Stimulated activated memory B cell treated with anti-CD40 and anti-IgM and Interleukin-4, amounts not matched to agents 10 μg/mL and 1 μg/mL and 100 μg/mL, for 72 hours (primary cell): ENCODE data around the gene HEXIM1.
"Not testable (repeated sequence)": the region's sequence is repeated elsewhere in the genome, so short reads cannot be mapped to it uniquely, and the experiment has no call there.

Source experiments
- ATAC-seq: fragments of 150-1000 bp; cut with Tn5 transposase; 2 replicates; pipeline ENCODE4 v1.10.0; 2021
- H3K27ac Mint-ChIP-seq: one replicate; pipeline ENCODE4 v1.8.0; 2022; ENCODE audit warnings: mild to moderate bottlenecking, mixed read lengths
- H3K27me3 Mint-ChIP-seq: one replicate; pipeline ENCODE4 v1.8.0; 2022; ENCODE audit warnings: mixed read lengths
- H3K36me3 Mint-ChIP-seq: one replicate; pipeline ENCODE4 v1.8.0; 2022; ENCODE audit warnings: mixed read lengths
- H3K4me1 Mint-ChIP-seq: one replicate; pipeline ENCODE4 v1.8.0; 2022; ENCODE audit warnings: mixed read lengths
- H3K4me3 Mint-ChIP-seq: one replicate; pipeline ENCODE4 v1.8.0; 2022; ENCODE audit warnings: mild to moderate bottlenecking, moderate library complexity, mixed read lengths
- H3K9me3 Mint-ChIP-seq: one replicate; pipeline ENCODE4 v1.8.0; 2022; ENCODE audit warnings: mixed read lengths

Gene HEXIM1

DNA sequence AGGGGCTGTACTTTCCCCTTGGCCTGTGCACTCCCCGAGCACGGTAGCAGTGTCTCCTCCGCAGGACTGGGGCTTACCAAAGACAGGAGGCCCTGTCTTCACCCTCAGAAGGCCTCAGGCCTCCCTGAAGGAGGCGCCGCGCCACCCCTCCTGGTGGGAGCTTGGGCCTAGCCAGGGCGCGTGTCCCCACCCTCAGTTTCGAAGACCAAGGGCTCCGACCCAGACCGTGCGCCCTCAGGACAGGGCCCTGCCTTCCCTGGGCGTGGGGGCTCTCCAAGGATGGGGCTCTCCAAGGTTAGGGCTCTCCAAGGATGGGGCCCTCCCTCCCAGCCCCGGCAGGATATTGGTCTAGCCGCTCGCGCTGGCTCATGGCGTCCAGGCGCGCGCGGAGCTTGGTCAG lies 27.7 kb upstream of the HEXIM1 start:
- Mint-ChIP-seq H3K4me1 (peaks cover 6% of the 10 kb centered on the region), H3K27me3 (peaks cover 17% of the 10 kb centered on the region), H3K36me3 (no peaks in the 10 kb centered on the region), H3K4me3 (no peak overlapping the region), H3K9me3 (no peaks in the 10 kb centered on the region), H3K27ac (no peak overlapping the region)
- peak; percentile 5 for ATAC-seq

DNA sequence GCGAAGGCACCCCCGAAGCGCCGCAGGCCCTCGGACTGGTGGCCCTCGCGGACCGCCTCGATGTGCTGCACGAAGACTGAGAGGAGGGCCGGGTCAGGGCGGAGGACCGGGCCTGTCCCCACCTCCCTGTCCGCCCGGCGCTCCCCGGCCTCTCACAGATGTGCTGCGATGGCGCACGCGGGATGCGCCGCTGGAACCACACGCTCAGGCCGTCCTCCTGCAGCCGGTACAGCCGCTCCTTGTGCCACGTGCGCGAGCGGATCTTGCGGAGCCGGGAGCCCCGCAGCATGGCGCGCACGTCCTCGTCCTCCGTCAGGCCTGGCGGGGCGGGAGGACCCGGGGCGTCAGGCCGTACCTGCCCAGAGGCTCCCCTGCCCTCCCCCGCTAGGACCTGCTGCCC lies 27.2 kb upstream of the HEXIM1 start:
- H3K4me1 Mint-ChIP-seq: peaks cover 6% of the 10 kb centered on the region
- H3K27me3 Mint-ChIP-seq: peaks cover 15% of the 10 kb centered on the region
- ATAC-seq: peak; percentile 6
- H3K27ac Mint-ChIP-seq: no peak overlapping the region
- no peak overlapping the region for H3K4me3 Mint-ChIP-seq
- H3K9me3 Mint-ChIP-seq: no peaks in the 10 kb centered on the region
- H3K36me3 Mint-ChIP-seq: no peaks in the 10 kb centered on the region

DNA sequence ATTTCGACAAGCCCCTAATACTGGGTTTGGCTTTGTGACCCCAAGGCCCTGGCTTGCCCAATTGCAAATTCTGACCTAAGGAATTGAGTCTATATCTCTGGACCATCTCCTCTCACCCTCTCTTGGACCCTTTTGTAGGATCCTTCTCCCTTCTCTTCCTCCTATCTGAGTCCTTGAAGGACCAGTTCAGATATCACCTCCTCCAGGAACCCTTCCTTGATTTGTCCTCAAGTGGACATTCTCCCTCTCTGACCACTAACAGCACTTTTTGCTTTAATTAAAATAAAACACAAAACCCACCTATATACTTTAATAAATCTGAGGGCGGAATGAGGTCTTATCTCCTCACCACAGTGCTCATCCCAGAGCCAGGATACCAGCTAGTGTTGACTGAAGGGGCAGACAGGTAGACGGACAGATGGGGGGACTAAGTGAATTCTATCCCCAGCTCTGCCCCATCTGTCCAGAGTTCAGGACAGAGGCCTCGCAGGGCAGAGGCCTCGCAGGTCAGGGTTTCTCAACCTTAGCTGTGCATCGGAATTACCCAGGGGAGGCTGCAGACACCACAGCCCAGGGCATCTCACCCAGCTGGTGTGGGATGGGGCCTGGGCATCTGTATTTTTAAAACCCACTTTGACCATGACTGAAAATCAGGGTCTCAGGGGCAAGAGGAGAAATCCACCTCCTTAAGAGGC lies 25.1 kb upstream of the HEXIM1 start:
- H3K4me1 Mint-ChIP-seq: peaks cover 6% of the 10 kb centered on the region
- no peak overlapping the region for H3K4me3 Mint-ChIP-seq
- H3K27me3 Mint-ChIP-seq: peaks cover 9% of the 10 kb centered on the region
- H3K9me3 Mint-ChIP-seq: no peaks in the 10 kb centered on the region
- no peaks in the 10 kb centered on the region for H3K36me3 Mint-ChIP-seq
- H3K27ac Mint-ChIP-seq: no peak overlapping the region
- no peak for ATAC-seq

DNA sequence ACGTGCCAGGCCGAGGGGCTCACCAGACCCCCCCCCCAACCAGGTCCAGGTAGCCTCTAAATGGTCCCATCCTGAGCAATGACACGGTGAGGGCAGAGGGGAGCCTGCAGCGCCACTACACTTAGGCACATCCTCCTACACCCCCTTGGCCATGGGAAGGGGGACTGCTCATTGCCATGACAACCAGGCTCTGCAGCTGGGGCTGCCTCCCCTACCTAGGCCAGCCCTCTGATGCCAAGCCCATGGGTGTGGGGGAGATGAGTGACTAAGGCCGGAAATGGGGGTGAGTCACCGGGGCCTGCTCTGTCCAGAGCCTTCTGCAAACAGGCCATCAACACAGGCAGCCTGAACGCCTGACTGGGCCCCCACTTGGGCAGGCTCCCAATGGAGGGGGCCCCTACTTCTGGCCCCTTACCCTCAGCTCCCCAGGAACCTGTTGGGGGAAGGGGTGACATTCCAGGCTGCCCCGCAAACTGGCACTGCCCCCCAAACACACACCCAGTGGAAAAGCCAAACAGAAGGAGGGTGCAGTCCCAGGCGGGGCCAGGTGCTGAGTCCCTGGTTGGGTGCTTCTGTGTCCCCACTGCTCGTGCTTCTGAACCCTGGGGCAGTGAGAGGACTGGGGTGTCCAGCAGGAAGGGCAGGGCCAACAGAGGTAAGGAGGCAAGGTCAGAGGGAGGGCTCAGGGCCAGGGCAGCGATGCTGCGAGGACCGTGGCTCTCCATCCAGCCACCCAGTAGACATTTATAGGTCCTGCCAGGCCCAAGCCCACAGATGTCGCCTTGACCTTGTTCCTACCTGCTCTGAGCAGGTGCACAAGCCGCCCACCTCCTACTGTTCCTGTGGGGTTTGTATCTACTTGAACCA lies 24.1 kb upstream of the HEXIM1 start:
- H3K27ac Mint-ChIP-seq: no peak overlapping the region
- peaks cover 9% of the 10 kb centered on the region for H3K27me3 Mint-ChIP-seq

DNA sequence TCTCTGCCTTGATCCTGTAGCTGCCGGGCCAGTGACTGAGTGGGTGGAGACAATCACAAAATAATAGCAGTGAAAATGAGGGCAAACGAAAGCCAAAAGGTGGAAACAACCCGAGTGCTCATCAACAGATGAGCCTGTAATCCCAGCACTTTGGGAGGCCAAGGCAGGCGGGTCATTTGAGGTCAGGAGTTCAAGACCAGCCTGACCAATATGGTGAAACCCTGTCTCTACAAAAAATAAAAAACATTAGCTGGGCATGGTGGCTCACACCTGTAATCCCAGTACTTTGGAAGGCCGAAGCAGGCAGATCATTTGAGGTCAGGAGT lies 23.5 kb upstream of the HEXIM1 start:
- H3K4me1 Mint-ChIP-seq, H3K36me3 Mint-ChIP-seq, H3K9me3 Mint-ChIP-seq, H3K27me3 Mint-ChIP-seq, H3K27ac Mint-ChIP-seq, ATAC-seq, H3K4me3 Mint-ChIP-seq: not testable (repeated sequence)

More for the DNA sequence above, 24.1 kb upstream of the HEXIM1 start:
- Mint-ChIP-seq H3K4me3 (no peak overlapping the region), H3K36me3 (no peaks in the 10 kb centered on the region), H3K4me1 (peaks cover 6% of the 10 kb centered on the region), H3K9me3 (no peaks in the 10 kb centered on the region)
- ATAC-seq: peak; percentile 38

DNA sequence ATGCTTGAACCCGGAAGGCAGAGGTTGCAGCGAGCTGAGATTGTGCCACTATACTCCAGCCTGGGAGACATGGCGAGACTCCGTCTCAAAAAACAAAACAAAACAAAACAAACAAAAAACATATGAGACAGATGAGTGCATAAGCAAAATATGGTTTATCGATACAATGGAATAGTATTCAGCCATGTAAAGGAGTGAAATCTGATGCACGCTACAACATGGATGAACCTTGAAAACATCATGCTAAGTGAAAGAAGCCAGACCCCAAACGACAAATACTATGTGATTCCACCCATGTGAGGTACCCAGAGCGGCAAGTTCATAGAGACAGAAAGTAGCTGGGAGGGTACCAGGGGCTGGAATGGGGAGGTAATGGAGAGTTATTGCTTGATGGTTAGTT lies 22.8 kb upstream of the HEXIM1 start:
- Mint-ChIP-seq H3K4me1 (peaks cover 6% of the 10 kb centered on the region), H3K27ac (no peak overlapping the region), H3K9me3 (no peaks in the 10 kb centered on the region), H3K36me3 (no peaks in the 10 kb centered on the region), H3K27me3 (peaks cover 14% of the 10 kb centered on the region), H3K4me3 (no peak overlapping the region)
- no peak for ATAC-seq

DNA sequence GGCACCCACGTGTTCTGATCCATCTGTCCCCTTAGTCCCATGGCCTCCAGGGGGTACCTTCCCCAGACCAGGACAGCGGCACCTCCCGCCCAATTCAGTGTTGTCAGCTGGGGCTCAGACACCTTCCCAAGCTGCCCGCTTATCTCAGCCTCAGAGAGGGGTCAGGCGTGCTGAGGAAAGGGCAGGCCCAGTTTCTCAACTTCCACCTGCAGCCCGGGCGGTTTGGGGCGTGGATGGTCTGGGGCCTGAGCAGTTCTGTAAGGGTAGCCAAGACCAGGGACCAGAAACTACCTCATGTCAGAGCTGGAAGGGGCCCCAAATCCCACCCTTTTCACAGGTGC lies 21.1 kb upstream of the HEXIM1 start:
- ATAC-seq: no peak
- no peaks in the 10 kb centered on the region for H3K36me3 Mint-ChIP-seq
- no peak overlapping the region for H3K4me3 Mint-ChIP-seq
- no peaks in the 10 kb centered on the region for H3K9me3 Mint-ChIP-seq
- peaks cover 6% of the 10 kb centered on the region for H3K4me1 Mint-ChIP-seq
- H3K27ac Mint-ChIP-seq: no peak overlapping the region
- peaks cover 15% of the 10 kb centered on the region for H3K27me3 Mint-ChIP-seq

DNA sequence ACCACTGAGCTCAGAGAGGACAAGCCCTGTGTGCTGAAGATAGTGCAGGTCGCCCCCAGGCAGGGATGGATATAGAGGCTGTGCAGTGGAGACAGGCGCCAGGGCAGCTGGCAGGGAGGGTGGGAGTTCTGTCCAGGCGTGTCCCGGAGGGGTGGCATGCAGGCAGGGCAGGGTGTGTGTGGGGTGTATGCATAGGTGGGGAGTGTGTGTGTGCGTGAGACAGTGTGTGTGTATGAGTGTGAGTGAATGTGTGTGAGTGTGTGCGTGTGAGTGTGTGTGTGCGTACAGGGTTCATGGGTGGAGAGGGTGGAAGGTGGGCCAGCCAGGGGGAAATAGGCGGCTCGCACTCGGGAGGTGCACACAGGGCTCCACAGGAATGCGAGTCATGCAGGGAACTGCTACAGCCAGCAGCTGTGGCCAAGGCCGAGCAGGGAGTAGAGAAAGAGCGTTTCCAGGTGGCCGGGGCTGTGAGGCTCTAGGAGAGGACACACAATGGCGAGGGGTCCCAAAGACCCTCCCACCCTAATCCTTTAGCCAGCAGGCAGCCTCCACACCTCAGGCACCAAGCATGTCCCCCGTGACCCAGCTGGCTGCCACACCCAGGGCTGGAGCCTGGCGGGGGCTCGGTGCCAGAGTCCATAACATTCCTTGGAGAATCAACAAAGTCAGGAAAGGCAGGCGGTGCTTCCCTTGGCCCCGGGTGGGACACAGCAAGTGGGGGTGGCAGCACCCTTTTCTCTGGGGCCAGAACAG lies 20.6 kb upstream of the HEXIM1 start:
- Mint-ChIP-seq H3K4me1 (peaks cover 6% of the 10 kb centered on the region), H3K36me3 (no peaks in the 10 kb centered on the region), H3K27ac (no peak overlapping the region), H3K9me3 (no peaks in the 10 kb centered on the region), H3K27me3 (peaks cover 15% of the 10 kb centered on the region), H3K4me3 (no peak overlapping the region)
- no peak for ATAC-seq

DNA sequence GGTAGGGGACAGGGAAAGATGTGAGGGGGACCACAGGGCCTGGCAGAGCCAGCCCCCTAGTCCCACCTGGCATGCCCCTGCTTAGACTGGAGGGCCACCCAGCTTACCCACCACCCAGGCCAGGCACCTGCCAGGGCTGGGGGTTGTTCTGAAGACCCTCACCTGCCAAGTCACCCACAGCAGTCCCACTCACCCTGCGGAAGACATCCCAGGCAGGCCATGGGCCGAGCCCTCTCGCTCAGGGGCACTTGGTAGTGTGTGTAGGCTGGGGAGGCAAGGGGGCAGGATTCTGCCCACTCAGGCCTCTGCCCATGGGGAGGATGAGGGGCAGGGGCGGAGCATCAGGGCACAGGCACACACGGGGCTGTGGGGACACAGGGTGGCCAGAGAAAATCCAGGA lies 19.9 kb upstream of the HEXIM1 start:
- Mint-ChIP-seq H3K4me1 (peaks cover 6% of the 10 kb centered on the region), H3K27ac (no peak overlapping the region), H3K27me3 (peaks cover 15% of the 10 kb centered on the region), H3K9me3 (no peaks in the 10 kb centered on the region), H3K36me3 (no peaks in the 10 kb centered on the region), H3K4me3 (no peak overlapping the region)
- ATAC-seq: no peak

DNA sequence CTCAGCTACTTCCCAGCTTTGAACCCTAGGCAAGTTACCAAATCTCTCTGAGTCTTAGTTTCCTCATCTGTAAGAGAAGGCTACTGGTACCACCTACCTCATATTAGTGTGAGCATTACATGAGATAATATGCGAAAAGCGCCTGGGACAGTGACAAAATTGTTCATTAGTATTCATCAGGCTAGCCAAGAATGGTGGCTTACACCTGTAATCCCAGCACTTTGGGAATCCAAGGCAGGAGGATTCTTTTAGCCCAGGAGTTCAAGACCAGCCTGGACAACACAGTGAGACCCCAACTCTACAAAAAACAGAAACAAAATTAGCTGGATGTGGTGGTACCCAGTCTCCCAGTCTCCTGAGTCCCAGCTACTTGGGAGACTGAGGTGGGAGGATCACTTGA lies 19.3 kb upstream of the HEXIM1 start:
- Mint-ChIP-seq H3K36me3 (no peaks in the 10 kb centered on the region), H3K4me3 (no peak overlapping the region), H3K27ac (no peak overlapping the region), H3K27me3 (peaks cover 15% of the 10 kb centered on the region), H3K4me1 (peaks cover 6% of the 10 kb centered on the region), H3K9me3 (no peaks in the 10 kb centered on the region)
- no peak for ATAC-seq

DNA sequence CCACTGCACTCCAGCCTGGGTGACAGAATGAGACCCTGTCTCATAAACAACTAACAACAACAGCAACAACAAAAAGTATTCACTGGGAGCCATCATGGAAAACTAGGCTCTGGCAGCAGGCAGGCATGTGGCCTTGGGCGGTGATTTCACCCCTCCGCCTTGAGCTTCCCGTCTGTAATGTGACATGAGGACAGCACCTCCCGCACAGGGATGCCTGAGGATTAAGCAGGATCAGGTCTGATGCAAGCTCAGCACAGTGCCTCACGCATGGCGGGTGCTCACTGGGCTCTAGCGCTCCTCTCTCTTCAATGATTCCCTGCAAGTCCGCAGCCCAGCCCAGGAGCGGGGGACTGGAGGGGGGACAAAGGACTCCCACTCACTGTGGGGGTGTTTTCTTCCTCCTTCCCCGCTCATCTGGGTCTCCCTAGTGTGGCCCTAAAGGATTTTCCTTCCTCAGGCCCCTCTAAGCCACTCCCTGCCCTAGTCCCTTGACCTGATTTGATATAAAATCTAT lies 18.8 kb upstream of the HEXIM1 start:
- no peak for ATAC-seq
- Mint-ChIP-seq H3K27me3 (peaks cover 15% of the 10 kb centered on the region), H3K4me1 (peaks cover 1% of the 10 kb centered on the region), H3K9me3 (no peaks in the 10 kb centered on the region), H3K36me3 (no peaks in the 10 kb centered on the region), H3K27ac (no peak overlapping the region), H3K4me3 (no peak overlapping the region)

DNA sequence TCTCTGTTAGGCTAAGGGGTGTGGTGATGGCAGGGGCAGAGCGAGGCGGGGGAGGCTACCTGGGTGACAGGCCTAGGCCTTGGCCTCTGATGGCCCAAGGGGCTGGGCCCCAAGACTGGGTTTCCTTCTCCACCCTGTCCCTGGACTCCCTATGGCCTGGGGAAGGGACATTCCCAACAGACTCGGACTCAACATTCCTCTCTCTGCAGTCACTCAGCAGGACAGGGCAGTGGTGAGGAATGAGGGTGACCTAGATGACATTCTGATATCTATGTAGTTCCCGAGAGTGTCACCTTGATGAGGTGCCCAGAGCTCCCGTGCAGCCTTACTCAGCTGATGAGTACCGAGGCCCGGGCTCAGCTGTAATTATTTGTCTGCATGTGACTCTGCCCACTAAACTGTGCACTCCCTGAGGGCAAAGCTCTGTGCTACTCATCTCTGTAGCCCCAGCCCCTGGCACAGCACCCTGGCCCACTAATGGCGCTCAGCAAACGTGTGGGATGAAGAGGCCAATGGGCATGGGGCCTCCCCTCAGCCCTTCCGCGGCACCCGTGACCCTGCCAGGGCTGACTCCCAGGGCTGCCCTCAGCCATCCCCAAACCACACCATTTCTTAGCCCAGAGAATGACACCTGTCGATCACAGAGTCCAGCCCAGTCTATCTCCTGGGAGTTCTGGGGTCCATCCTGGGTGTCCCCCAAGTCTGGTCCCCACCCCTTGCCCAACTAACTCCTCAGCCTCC lies 18.2 kb upstream of the HEXIM1 start:
- Mint-ChIP-seq H3K27me3 (peaks cover 15% of the 10 kb centered on the region), H3K9me3 (no peaks in the 10 kb centered on the region), H3K4me1 (no peaks in the 10 kb centered on the region), H3K36me3 (no peaks in the 10 kb centered on the region), H3K27ac (no peak overlapping the region), H3K4me3 (no peak overlapping the region)
- no peak for ATAC-seq

DNA sequence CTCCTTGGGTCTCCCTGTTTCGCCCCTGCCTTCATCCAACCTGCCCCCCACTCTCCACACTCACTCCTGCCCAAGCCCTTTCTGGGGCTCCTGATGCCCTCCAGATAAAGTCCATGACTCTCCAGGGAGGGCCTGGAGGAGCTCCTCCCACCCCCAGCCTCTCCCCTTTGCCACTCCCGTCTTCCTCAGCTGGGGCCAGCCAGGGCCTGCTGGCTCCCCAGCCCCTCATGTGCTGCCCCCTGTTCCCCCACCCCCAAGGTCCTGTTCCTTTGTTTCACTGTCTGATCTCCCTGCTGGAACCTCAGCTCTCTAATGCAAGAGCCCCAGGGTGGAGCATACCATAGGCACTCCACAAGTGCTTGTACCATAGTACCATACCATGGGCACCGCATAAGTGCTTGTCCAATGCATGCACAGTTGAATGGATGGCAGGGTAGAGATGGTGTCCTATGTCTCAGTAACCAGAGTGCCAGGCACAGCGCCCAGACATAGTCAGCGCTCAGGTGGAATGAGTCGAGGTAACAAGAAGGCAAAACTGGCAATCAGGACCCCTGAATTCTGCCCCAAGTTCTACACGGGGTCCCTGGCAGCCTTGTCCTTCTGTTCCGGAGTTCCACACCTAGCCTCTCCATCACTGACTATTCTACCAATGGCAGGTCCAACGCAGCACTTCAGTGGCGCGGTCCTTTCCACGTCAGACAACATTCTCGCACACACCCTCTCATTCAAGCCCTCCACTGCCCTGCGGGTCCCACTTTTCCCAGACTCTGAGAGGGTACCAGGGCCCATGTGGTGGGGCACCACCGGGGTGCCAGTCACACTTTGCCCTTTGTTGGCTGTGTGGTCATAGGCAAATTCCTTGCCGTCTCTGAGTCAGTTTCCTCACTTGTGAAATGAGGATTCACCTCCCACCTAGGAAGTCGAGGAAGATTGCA lies 17.3 kb upstream of the HEXIM1 start:
- Mint-ChIP-seq H3K9me3 (no peaks in the 10 kb centered on the region), H3K27ac (no peak overlapping the region), H3K27me3 (peaks cover 15% of the 10 kb centered on the region), H3K4me3 (peak overlapping the region; percentile 4), H3K4me1 (peaks cover 1% of the 10 kb centered on the region), H3K36me3 (no peaks in the 10 kb centered on the region)
- ATAC-seq: no peak

DNA sequence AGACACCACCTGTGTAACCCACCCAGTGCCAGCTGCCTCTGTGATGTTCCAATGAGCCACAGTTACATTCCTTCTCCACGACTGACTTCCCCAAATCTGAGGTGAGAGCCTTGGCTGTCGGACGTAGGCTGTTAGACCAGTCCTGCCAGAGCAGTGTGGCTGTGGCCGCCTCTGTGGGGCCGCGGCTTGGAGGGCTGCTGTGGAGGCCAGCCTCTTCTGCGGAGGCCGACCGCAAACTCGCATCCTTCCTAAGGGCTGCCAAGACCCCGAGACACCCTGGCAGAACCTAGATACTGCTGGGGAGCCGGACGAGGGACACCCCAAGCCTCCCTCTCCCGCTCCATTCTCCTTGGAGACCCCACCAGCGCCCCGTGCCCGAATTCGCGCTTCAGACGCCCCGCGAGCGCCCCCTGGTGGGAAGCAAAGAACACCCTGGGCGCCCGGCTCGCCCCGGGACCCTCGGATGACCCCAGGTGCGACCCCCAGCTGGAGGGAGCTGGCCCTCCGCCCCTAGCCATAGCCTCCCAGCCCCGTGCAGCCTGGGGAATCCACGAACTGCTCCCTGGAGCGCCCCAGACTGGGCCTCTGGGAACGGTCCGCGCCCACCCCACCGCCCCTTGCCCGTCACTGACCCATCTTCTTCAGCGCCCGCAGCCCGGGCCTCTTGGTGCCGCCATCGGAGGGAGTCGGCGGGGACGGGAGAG lies 16.5 kb upstream of the HEXIM1 start:
- no peaks in the 10 kb centered on the region for H3K9me3 Mint-ChIP-seq
- no peak for ATAC-seq
- H3K4me1 Mint-ChIP-seq: peaks cover 9% of the 10 kb centered on the region
- H3K27me3 Mint-ChIP-seq: peaks cover 15% of the 10 kb centered on the region
- no peak overlapping the region for H3K27ac Mint-ChIP-seq
- H3K36me3 Mint-ChIP-seq: no peaks in the 10 kb centered on the region
- H3K4me3 Mint-ChIP-seq: peak overlapping the region; percentile 71
